ENCODE data around the gene MAU2. TPM values are rescaled to one million over a fixed set of nuclear protein-coding genes. Genes with fewer than 3 reads are reported as not detected.

The MAU2 gene
- total RNA-seq, 1 donor from 2014 or later: 22.0 TPM

DNA sequence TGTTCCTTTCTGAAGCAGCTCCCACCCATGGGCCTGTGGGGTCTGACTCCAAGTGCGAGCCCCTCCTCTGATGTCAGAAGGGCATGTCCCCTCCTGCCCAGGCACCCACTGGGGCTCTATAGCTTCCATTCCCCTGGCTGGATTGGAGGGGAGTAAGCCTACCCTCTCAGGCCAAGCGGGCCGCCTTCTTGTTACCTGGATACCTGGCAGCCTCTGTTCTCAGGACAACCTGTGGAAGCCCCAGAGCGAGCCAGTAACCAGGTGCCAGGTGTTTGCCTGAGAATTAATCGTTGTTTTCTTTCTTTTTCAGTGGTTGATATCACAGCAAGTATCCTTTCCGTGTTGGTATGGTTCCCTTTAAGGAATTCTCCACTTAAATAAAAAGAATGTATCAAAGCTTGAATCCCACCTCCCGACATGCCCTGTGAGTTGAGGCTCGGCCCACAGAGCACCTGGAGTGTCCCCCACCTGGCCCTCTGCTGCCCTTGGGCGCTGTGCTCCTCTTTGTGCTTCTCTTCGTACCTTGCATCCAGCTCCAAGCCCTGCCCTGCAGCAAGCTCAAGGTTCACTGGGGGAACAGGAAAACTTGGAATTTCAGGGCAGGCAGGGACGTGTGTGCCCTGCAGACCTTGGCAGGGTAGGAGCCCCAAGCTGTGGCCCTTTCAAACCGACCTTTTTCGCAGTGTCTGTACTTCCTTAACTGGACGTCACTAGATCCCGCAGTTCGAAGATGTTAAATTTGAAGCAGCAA, 15.0 kb downstream of the MAU2 start:
- TF ChIP-seq CTCF (conservative IDR thresholded peaks at IDR 0.05; ENCODE audit: low read depth, low read length): no peak
- no peak overlapping the region for H3K4me3 ChIP-seq (ENCODE audit: low read depth, low read length)
- no peak for DNase-seq (ENCODE audit: low read depth)

DNA sequence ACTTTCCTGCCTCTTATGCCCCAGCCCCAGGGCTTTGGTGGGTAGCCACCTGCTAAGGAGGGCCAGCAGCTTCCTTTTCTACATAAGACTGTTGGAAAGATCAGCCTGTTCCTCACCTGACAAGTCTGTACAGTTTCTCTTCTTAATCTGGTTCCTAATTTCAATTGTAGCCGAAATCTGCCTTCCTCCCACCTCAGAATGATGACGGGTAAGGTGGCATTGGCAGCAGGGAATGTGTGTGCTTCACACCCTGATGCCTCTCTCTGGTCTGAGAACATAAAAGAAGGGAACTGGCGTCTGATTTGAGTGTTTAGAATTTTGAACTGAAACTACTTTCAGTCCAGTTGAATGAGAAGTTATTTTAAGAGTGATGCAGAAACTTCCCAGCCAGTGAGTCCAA, 16.0 kb downstream of the MAU2 start:
- TF ChIP-seq CTCF (conservative IDR thresholded peaks at IDR 0.05; ENCODE audit: low read depth, low read length): no peak
- DNase-seq (ENCODE audit: low read depth): no peak
- no peak overlapping the region for H3K4me3 ChIP-seq (ENCODE audit: low read depth, low read length)

- no peak for TF ChIP-seq CTCF (conservative IDR thresholded peaks at IDR 0.05; ENCODE audit: low read depth, low read length)
- DNase-seq (ENCODE audit: low read depth): no peak
- no peak overlapping the region for H3K4me3 ChIP-seq (ENCODE audit: low read depth, low read length)
Measured at GRCh38 chr19:19337120-19337519, 16.5 kb downstream of the MAU2 start.

DNA sequence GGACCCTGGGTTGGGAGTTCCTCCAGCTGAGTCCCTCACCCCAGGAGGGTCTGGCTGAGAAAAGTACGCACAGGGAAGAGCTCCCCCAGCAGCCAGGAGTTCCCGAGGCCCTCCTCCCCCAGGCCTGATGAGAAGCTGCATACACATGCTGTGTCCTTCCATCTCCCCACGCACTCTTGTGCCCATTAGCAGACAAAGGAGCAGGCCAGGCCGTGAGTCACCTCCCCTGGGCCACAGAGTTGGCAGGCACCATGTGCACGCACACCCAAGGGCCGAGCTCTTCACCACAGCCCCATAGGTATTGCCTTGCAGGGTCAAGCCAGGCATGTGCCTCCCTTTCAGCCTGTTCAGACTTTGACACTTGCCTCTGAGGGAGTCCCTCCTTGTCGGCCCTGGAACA, 17.5 kb downstream of the MAU2 start:
- DNase-seq (ENCODE audit: low read depth): no peak
- no peak overlapping the region for H3K4me3 ChIP-seq (ENCODE audit: low read depth, low read length)
- TF ChIP-seq CTCF (conservative IDR thresholded peaks at IDR 0.05; ENCODE audit: low read depth, low read length): no peak

DNA sequence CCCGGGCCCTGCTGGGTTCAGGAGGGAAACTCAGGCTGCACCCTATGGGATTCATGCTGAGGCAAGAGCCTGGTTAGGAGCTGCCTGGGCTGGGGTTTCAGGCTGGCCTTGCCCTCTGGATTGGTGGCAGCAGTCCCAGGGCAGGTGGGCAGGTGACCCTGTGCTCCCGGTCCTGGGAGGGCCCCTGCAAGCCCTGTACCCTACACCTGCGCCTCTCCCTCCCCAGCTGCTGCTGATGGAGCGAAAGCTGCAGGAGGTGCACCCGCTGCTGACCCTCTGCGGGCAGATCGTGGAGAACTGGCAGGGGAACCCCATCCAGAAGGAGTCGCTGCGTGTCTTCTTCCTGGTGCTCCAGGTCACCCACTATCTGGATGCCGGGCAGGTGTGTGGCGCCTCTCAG, 20.4 kb downstream of the MAU2 start:
- TF ChIP-seq CTCF (conservative IDR thresholded peaks at IDR 0.05; ENCODE audit: low read depth, low read length): no peak
- no peak overlapping the region for H3K4me3 ChIP-seq (ENCODE audit: low read depth, low read length)
- DNase-seq (ENCODE audit: low read depth): no peak

DNA sequence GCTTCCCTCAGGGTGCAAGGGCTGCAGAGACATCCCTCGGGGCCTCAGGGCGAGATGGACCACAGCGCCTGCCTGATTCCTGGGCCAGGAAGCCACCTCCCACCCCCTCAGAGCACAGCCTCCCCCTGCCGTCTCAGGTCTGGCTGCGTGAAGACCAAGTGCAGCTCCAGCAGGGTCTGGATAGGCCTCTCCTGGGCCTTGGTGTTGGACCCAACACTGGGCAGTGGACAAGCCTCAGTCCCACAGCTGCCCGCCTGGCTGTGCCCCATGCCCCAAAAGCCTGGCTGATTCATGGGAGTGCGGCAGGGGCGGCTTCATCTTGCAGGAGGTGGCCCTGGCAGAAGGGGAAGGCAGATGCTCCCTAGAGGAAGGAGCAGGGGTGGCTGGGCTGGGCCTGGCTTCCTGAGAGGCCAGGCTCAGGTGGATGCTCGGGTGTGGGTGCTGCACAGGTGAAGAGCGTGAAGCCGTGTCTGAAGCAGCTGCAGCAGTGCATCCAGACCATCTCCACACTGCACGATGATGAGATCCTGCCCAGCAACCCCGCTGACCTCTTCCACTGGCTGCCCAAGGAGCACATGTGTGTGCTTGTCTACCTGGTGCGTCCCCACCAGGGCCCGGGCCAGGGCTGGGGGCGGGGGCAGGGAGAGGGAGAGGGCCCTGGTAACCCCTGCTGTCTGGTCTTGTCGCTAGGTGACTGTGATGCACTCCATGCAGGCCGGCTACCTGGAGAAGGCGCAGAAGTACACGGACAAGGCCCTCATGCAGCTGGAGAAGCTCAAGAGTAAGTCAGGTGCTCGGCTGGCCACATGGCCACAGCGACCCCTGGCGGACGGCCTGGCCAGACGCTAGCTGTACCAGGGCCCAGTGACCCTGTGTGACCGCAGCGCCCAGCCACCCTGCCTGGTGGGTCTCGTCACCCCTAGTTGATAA, 21.7 kb downstream of the MAU2 start:
- DNase-seq (ENCODE audit: low read depth): no peak
- no peak overlapping the region for H3K4me3 ChIP-seq (ENCODE audit: low read depth, low read length)
- TF ChIP-seq CTCF (conservative IDR thresholded peaks at IDR 0.05; ENCODE audit: low read depth, low read length): peak; percentile 84
